OCI-LY3 (cell line): ENCODE results near the gene HEMK1.

ENCODE experiments used
- EZH2phosphoT487 ChIP-seq: fragments of 200-600 bp; shearing (Covaris generic); IDR thresholded peaks from 2 replicates; pipeline ENCODE4 v1.6.1; 2018; ENCODE audit warnings: antibody characterized with exemption, mixed run types, low read depth
- TF ChIP-seq, protein P1 (sequence below): fragments of 200-600, 300-600 bp; sonication (generic); IDR thresholded peaks from 2 replicates; pipeline ENCODE4 v1.5.1; 2014; ENCODE audit warnings: antibody characterized with exemption, low read length, low read depth

DNA sequence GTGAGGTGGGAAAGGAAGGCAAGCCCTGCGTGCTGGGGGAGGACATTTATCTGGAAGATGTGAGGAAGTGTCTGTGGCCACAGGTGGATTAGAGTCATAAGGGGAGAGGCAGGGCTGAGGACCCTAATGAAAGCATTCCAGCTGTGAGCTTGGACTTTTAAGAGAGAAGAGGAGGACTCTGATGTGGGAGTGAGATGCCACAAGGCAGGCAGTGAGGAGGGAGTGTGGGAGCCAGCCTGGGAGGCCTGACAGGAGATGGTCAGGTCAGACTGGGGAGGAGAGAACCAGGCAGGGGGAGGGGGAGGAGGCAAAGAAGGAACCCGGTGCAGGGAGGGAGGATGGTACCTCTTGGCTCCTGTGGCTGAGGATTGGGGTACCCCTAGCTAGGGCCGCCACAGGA lies 68.6 kb downstream of the HEMK1 start:
- TF ChIP-seq, protein P1, sequence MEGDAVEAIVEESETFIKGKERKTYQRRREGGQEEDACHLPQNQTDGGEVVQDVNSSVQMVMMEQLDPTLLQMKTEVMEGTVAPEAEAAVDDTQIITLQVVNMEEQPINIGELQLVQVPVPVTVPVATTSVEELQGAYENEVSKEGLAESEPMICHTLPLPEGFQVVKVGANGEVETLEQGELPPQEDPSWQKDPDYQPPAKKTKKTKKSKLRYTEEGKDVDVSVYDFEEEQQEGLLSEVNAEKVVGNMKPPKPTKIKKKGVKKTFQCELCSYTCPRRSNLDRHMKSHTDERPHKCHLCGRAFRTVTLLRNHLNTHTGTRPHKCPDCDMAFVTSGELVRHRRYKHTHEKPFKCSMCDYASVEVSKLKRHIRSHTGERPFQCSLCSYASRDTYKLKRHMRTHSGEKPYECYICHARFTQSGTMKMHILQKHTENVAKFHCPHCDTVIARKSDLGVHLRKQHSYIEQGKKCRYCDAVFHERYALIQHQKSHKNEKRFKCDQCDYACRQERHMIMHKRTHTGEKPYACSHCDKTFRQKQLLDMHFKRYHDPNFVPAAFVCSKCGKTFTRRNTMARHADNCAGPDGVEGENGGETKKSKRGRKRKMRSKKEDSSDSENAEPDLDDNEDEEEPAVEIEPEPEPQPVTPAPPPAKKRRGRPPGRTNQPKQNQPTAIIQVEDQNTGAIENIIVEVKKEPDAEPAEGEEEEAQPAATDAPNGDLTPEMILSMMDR, result no peak
- no peak for TF ChIP-seq EZH2phosphoT487
